ENCODE measurements around the gene KPNB1. TPM values are rescaled to one million over a fixed set of nuclear protein-coding genes. Genes with fewer than 3 reads are reported as not detected.

KPNB1 gene
- total RNA-seq, 1 donor from 2014 or later = 298 TPM

DNA sequence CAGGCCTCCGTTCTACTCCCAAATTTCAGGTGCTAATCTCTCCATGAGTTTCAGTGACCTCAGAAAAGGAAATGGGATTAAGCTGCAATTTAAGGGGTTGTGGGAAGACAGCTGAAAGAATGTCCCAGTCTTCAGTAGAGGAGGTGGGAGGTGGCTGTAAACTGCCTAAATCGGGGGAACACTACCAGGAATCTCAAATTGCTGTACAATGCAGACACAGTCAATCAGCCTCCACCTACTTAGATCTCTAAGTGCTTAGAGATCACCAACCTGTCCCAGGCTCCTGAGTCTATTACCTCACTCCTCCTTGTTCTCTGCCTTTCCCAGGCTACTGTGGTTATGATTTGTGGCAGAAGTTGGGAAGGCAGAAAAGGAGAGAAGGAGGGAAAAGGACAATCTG is 75.0 kb downstream of the KPNB1 start:
- H3K9me3 Mint-ChIP-seq (ENCODE audit: low read depth) = no peaks in the 10 kb centered on the region
- TF ChIP-seq CTCF (IDR thresholded peaks at IDR 0.05) = no peak
- peaks cover 12% of the 10 kb centered on the region for H3K4me1 Mint-ChIP-seq (ENCODE audit: low read depth)
- no peak overlapping the region for H3K4me3 Mint-ChIP-seq (ENCODE audit: unreplicated experiment)
- H3K27me3 Mint-ChIP-seq (ENCODE audit: low read depth) = peaks cover 37% of the 10 kb centered on the region
- DNase-seq (ENCODE audit: low spot score) = no peak
- H3K36me3 Mint-ChIP-seq (ENCODE audit: low read depth) = no peaks in the 10 kb centered on the region
- no peak overlapping the region for H3K27ac Mint-ChIP-seq (ENCODE audit: unreplicated experiment)

GRCh38 chr17:47725446-47726111 is 75.9 kb downstream of the KPNB1 start:
- DNase-seq (ENCODE audit: low spot score) = no peak
- TF ChIP-seq CTCF (IDR thresholded peaks at IDR 0.05) = no peak
- no peak overlapping the region for H3K4me3 Mint-ChIP-seq (ENCODE audit: unreplicated experiment)
- no peak overlapping the region for H3K27ac Mint-ChIP-seq (ENCODE audit: unreplicated experiment)
- no peaks in the 10 kb centered on the region for H3K36me3 Mint-ChIP-seq (ENCODE audit: low read depth)
- H3K27me3 Mint-ChIP-seq (ENCODE audit: low read depth) = peaks cover 43% of the 10 kb centered on the region
- peaks cover 5% of the 10 kb centered on the region for H3K4me1 Mint-ChIP-seq (ENCODE audit: low read depth)
- no peaks in the 10 kb centered on the region for H3K9me3 Mint-ChIP-seq (ENCODE audit: low read depth)

- no peak overlapping the region for H3K27ac Mint-ChIP-seq (ENCODE audit: unreplicated experiment)
- peaks cover 53% of the 10 kb centered on the region for H3K27me3 Mint-ChIP-seq (ENCODE audit: low read depth)
- DNase-seq (ENCODE audit: low spot score) = peak; percentile 62
- no peak for TF ChIP-seq CTCF (IDR thresholded peaks at IDR 0.05)
- no peak overlapping the region for H3K4me3 Mint-ChIP-seq (ENCODE audit: unreplicated experiment)
- H3K4me1 Mint-ChIP-seq (ENCODE audit: low read depth) = no peaks in the 10 kb centered on the region
- H3K9me3 Mint-ChIP-seq (ENCODE audit: low read depth) = no peaks in the 10 kb centered on the region
- H3K36me3 Mint-ChIP-seq (ENCODE audit: low read depth) = no peaks in the 10 kb centered on the region
These were observed 77.3 kb downstream of the KPNB1 start for GRCh38 chr17:47726796-47727703.

DNA sequence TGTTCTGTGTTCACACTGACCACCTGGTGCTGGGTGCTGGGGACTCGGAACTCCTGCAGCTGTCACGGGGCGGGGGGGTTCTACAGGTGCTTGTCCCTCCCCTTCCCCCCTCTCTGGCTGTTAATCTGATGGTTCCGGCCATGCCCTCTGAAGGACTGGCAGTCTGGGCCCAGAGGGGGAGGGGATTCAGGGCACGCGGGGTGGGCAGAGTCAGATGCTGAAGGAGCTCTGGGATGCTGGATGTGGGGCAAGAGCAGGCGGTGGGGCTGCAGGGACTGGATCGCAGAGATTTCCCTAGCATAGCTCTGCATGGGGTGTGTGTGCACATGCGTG is 78.0 kb downstream of the KPNB1 start:
- H3K4me3 Mint-ChIP-seq (ENCODE audit: unreplicated experiment) = no peak overlapping the region
- peaks cover 59% of the 10 kb centered on the region for H3K27me3 Mint-ChIP-seq (ENCODE audit: low read depth)
- DNase-seq (ENCODE audit: low spot score) = peak; percentile 76
- no peak overlapping the region for H3K27ac Mint-ChIP-seq (ENCODE audit: unreplicated experiment)
- TF ChIP-seq CTCF (IDR thresholded peaks at IDR 0.05) = no peak
- H3K36me3 Mint-ChIP-seq (ENCODE audit: low read depth) = no peaks in the 10 kb centered on the region
- no peaks in the 10 kb centered on the region for H3K4me1 Mint-ChIP-seq (ENCODE audit: low read depth)
- no peaks in the 10 kb centered on the region for H3K9me3 Mint-ChIP-seq (ENCODE audit: low read depth)

GRCh38 chr17:47728214-47728877 is 78.6 kb downstream of the KPNB1 start:
- no peak for TF ChIP-seq CTCF (IDR thresholded peaks at IDR 0.05)
- H3K27me3 Mint-ChIP-seq (ENCODE audit: low read depth) = peaks cover 57% of the 10 kb centered on the region
- H3K27ac Mint-ChIP-seq (ENCODE audit: unreplicated experiment) = no peak overlapping the region
- H3K36me3 Mint-ChIP-seq (ENCODE audit: low read depth) = no peaks in the 10 kb centered on the region
- H3K4me3 Mint-ChIP-seq (ENCODE audit: unreplicated experiment) = no peak overlapping the region
- H3K9me3 Mint-ChIP-seq (ENCODE audit: low read depth) = no peaks in the 10 kb centered on the region
- H3K4me1 Mint-ChIP-seq (ENCODE audit: low read depth) = no peaks in the 10 kb centered on the region
- peak; percentile 28 for DNase-seq (ENCODE audit: low spot score)
